Calu3 (cell line): ENCODE measurements around the gene ARPIN. TPM values are rescaled to one million over a fixed set of nuclear protein-coding genes. Genes with fewer than 3 reads are reported as not detected.

ENCODE experiments used
- BruUV-seq: library from RNA; stranded (reverse); fragments of 400-500 nt; replicated peaks from 2 replicates; lab custom pipeline; 2021; lab: Mats Ljungman, UMichigan
- CTCF ChIA-PET: fragments of 300-600 bp; sonication (Branson Sonifier 250); formaldehyde crosslinking; loops from one replicate; lab custom pipeline; 2022; ENCODE audit warnings: antibody characterized with exemption; lab: Charles Lee
- DNase-seq: peaks from one replicate; pipeline ENCODE4 v3.0.0; 2022
- H3K27ac Mint-ChIP-seq: one replicate; pipeline ENCODE4 v1.8.0; 2022; ENCODE audit warnings: mixed read lengths; ENCODE audit not compliant: unreplicated experiment
- H3K27me3 Mint-ChIP-seq: one replicate; pipeline ENCODE4 v1.8.0; 2022; ENCODE audit warnings: mixed read lengths; ENCODE audit not compliant: unreplicated experiment
- H3K36me3 Mint-ChIP-seq: one replicate; pipeline ENCODE4 v1.8.0; 2022; ENCODE audit warnings: mild to moderate bottlenecking, moderate library complexity, mixed read lengths; ENCODE audit not compliant: insufficient read depth, unreplicated experiment
- H3K4me1 Mint-ChIP-seq: one replicate; pipeline ENCODE4 v1.8.0; 2022; ENCODE audit warnings: mild to moderate bottlenecking, low read depth, mixed read lengths; ENCODE audit not compliant: unreplicated experiment
- H3K4me3 Mint-ChIP-seq: one replicate; pipeline ENCODE4 v1.8.0; 2022; ENCODE audit warnings: mild to moderate bottlenecking, low read depth, moderate library complexity, mixed read lengths; ENCODE audit not compliant: unreplicated experiment
- H3K9me3 Mint-ChIP-seq: one replicate; pipeline ENCODE4 v1.8.0; 2022; ENCODE audit warnings: low read depth, mixed read lengths; ENCODE audit not compliant: unreplicated experiment
- CTCF ChIP-seq: fragments of 200-600 bp; IDR thresholded peaks from one replicate; pipeline ENCODE4 v1.8.0; 2022; ENCODE audit warnings: antibody characterized with exemption; ENCODE audit not compliant: unreplicated experiment
- intact Hi-C: fragments of 100-400 bp; cut with micrococcal nuclease; formaldehyde crosslinking; loops from one replicate; pipeline ENCODE4 v1.10.0; 2022; ENCODE audit not compliant: unreplicated experiment
- total RNA-seq: library from RNA; stranded (reverse); gene quantifications from 2 replicates; pipeline ENCODE4 v1.2.3, GENCODE V29; 2022

ARPIN gene
- total RNA-seq, 1 experiment from 2014 or later: 20.1 TPM

DNA sequence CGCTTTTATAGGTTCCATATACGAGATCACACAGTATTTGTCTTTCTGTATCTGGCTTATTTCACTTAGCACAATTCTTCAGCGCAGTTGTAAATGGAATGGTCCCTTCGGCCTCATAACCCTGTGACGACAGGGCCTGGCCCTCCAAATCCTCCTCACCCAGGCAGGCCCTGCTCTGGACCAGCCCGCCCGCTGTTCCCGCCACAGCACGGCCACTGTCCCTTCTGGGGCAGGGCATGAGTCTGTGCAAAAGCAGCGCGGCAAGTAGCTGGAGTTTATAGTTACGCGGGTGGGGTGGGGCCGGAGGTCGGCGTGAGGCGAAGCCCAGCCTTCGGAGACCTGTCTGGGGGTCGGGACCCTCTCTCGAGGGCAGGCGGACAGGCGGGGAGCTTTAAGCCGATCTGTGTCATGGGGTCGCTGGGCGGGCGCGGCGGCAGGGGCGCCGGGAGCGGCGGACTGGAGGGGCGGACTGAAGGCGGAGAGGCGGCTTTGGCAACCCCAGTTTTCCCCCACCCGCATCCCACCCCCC lies 543 bp downstream of the ARPIN start:
- CTCF ChIA-PET: interaction anchor here (0.6 to 1.4 kb wide), 3 partner anchors 18 to 151 kb away, joined by 3 to 7 read pairs (median 4); partner anchors contain the start of gene AP3S2
- intact Hi-C loops: no loop called here
- H3K9me3 Mint-ChIP-seq: no peaks in the 10 kb centered on the region

GRCh38 chr15:89910891-89911626 lies 1.7 kb downstream of the ARPIN start:
- no peak overlapping the region for H3K27ac Mint-ChIP-seq
- BruUV-seq: no TSS peak
- H3K27me3 Mint-ChIP-seq: no peaks in the 10 kb centered on the region
- TF ChIP-seq CTCF: no peak
- DNase-seq: no peak
- intact Hi-C loops: no loop called here
- CTCF ChIA-PET: interaction anchor here (0.5 to 0.7 kb wide), 2 partner anchors 23 to 307 kb away, joined by 3 to 4 read pairs; no protein-coding TSS in a partner anchor
- H3K4me3 Mint-ChIP-seq: no peak overlapping the region
- no peaks in the 10 kb centered on the region for H3K9me3 Mint-ChIP-seq
- peaks cover 21% of the 10 kb centered on the region for H3K4me1 Mint-ChIP-seq
- H3K36me3 Mint-ChIP-seq: peaks cover 6% of the 10 kb centered on the region

More for the DNA sequence above, 543 bp downstream of the ARPIN start:
- peak overlapping the region; percentile 86 for H3K4me3 Mint-ChIP-seq
- BruUV-seq: no TSS peak
- peak overlapping the region; percentile 11 for H3K27ac Mint-ChIP-seq
- peaks cover 29% of the 10 kb centered on the region for H3K4me1 Mint-ChIP-seq
- no peaks in the 10 kb centered on the region for H3K27me3 Mint-ChIP-seq
- H3K36me3 Mint-ChIP-seq: peaks cover 6% of the 10 kb centered on the region
- no peak for TF ChIP-seq CTCF
- peak; percentile 51 for DNase-seq

GRCh38 chr15:89909611-89910010 lies 3.1 kb downstream of the ARPIN start:
- H3K4me1 Mint-ChIP-seq: peaks cover 21% of the 10 kb centered on the region
- H3K9me3 Mint-ChIP-seq: no peaks in the 10 kb centered on the region
- no peak for DNase-seq
- H3K4me3 Mint-ChIP-seq: no peak overlapping the region
- no TSS peak for BruUV-seq
- no peaks in the 10 kb centered on the region for H3K27me3 Mint-ChIP-seq
- intact Hi-C loops: no loop called here
- TF ChIP-seq CTCF: no peak
- peaks cover 6% of the 10 kb centered on the region for H3K36me3 Mint-ChIP-seq
- CTCF ChIA-PET: no interaction called here
- no peak overlapping the region for H3K27ac Mint-ChIP-seq

DNA sequence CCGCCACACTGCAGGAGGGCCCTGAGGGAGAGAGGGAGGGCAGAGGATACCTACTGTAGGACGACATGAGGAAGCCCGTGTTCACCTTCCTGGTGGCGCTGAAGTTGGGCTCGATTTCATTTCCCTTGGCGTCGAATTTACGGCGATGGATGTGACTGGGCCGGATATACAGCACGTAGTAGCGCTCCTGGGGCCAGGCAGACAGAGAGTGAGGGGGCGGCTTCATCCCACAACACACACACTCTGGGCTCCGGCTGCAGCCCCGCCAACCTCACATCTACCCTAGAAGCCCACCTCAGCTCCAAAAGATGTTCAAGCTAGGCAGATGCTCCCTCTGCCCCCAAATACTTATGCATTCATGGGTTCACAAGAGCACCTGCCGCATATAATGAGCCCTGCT lies 4.5 kb downstream of the ARPIN start:
- no TSS peak for BruUV-seq
- Mint-ChIP-seq H3K4me3 (no peak overlapping the region), H3K27me3 (no peaks in the 10 kb centered on the region), H3K27ac (no peak overlapping the region), H3K36me3 (peaks cover 6% of the 10 kb centered on the region), H3K4me1 (peaks cover 18% of the 10 kb centered on the region), H3K9me3 (no peaks in the 10 kb centered on the region)
- no peak for DNase-seq
- TF ChIP-seq CTCF: no peak
- intact Hi-C loops: no loop called here
- CTCF ChIA-PET: no interaction called here
